Measurements from ENCODE around the gene CDYL.

The CDYL gene

DNA sequence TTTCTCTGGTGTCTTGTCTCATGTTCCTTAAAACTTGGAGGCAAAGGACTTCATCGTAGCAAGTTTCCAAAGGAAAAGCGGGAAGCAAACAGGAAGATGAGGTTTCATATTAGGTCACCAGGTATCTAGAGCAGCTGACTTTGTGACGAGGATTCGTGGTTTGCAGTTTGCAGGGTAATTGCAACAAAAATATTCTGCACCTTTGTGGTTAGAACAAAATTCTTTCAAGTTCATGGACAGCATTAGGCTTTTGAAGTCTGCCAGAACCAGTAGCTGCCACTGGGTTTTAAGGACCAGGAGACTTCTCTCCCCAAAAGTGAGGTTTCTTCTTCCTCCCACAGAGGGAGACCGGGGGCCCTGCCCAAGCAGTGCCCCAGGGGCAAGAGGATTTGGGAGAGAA lies 164.2 kb downstream of the CDYL start:
- no peak for DNase-seq

DNA sequence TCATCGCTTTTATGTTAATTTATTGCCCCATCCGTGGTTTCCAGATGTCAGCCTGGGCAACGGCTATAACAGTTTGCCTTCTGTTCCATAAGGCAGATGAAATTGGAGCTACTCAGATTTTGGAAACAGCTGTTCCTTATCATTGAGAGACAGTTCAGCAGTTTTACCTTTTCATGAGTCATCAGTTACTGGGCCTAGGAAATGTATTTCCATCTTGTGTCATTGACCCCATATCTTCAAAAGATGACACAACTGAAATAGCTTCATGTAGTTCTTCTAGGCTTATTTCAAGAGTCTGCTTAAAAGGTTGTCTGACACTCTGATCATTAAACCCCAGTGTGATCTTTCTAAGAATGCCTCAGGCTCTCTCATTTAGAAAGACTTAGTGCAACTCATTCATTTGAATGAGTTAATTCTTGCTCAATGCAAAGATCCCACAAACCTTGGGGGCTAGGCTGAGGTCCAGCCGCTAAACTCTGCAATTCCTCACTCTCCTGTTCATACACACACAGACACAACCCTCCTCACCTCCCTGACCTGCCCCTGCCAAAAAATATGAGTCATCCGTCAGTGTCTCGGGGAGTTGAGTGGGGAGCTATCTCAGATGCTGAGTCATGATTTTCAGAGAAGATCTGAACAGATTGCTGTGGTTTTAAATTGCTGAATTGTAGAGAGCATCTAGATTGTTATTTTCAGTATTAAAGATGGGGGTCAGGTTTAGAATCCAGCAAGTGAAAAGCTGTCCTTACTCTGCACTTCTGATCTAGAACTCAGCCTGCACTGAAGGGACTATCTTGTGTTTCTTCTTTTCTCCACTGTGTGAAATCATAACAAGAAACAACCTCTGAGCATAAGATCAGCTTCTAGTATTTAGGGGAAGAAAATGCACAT lies 165.8 kb downstream of the CDYL start:
- DNase-seq: peak; percentile 2

DNA sequence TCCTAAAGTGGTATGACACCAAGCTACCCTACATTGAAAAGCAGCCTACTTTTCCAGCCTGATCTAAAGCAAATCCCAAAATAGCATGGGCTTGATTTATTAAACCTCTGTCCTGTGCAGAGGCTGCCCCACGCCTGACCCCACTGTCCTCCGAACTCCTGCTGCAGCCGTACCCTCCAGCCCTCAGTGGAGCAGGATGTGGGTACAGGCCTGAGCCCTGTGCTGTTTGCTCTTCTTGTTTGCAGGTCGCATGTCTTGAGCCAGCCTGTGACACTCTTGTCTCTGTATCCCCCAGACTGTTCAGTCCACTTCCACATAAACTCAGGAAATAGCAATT lies 166.4 kb downstream of the CDYL start:
- no peak for DNase-seq

DNA sequence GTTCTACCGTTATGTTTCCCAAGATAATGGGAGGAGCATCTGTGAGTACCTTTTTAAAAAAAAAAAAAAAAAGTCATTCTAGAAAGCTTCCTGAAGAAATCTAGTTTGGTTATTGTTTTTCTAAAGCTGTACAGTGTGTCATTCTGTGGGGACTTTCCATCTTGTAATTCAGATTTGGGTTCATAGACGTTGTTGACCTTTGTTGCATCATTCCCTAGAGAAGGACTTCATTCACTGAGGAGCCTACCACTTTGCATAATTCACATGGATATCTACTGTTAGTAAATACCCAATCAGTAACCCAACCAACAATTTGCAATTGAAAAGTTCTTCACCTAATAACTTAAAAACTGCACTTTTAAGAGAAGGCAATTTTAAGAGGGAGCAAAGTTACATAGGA lies 167.5 kb downstream of the CDYL start:
- no peak for DNase-seq

DNA sequence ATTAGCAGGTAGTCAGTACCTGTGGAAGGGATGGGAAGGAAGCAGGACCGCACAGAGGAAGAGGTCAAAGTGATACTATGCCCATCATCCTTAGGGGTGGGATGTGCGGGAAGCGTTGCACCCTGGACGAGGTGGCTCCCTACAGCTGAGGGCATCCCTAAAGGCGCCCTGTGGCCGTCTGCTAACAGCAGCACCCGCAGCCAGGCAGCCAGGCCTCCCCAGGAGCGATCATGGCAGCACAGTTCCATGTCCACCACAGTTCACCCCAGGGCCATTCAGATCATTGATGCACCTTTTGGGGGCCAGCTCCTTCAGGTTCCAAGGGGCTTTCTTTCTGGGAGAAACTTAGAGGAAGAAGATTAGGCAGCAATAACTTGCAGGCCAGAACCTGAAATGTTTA lies 168.1 kb downstream of the CDYL start:
- DNase-seq: no peak

DNA sequence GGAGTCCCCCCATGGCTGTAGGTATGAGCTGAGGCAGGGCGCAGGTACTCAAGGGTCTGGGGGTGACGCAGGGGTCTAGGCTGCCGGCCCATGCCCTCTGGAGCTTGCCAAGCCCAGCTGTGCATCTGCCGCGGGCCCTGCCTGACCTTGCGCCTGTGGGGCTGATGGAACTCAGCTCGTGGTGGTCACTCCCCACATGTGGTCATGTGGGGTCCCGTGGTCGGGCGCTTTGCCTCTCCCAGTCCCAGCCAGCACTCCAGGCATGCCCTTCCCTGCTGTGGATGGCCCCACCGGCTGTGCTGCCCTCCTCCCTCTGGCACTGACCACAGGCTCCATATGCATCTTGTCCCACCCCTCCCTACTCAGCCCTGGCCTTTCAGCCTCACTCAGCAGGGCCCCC lies 170.3 kb downstream of the CDYL start:
- no peak for DNase-seq

DNA sequence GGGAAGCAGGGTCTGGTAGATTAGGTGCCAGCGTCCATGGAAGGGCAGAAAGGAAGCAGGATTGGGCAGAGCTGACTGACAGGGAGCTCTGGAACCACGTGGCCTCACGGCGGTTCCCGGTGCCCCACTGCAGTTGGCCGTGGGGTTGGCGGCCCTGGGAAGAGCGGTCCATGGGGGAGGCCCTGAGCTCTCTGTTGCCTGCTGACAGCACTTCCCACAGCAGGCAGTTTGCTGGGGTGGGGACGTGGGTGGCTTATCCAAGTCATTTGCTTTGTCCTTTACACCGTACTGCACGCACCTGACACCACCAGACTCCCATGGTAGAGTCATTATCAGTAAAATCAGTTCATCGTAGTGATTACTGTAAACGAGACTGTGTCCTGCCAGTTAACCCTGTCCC lies 171.5 kb downstream of the CDYL start:
- no peak for DNase-seq

DNA sequence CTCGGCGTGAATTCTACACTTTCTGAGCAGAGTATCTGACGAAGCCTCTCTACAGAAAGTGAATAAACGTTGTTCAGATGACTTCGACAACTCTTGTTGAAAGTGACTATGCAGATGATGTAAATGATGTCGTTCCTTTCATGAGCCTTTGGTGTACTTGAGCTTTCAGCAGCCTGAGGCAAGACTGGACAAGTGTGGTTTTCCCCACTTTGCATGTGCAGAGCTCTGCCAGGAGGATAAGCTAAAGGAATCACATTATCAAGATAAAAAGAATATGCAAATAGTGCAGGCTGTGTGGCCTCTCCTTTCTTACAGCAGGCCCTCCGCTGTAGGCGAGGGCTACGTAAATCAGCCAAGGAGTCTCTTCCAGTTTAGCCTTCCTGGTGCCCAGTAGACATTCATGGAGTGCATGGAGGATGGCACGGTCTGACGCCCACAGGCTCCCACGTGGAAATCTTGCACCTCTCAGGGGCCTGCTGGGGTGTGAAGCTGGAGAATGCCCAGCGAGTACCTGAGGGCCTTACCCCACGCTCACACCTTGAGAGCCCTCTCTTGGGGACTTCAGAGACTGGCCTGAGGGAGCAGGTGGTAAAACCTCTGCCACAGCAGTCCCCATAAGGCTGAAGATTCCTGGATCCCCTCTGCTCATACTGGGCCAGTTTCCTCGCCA lies 172.7 kb downstream of the CDYL start:
- peak; percentile 2 for DNase-seq

DNA sequence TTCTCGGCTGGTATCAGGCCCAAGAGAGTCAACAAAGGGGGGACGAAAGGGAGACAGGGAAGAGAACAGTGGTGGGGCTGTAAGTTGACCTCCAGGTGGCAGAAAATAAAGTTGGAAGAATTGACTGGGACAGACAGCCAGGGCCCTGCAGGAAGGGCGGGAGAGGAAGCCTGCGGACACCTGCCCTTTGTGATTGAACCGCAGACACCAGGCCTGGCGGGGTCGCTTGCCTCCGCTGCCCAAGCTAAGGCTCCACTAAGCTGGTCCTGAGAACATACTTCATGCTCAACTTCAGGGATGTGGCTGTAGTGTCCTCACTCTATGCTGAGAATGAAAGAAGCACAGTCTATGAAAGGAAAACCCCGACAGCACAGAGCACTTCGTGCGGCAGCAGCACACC lies 173.9 kb downstream of the CDYL start:
- DNase-seq: no peak

DNA sequence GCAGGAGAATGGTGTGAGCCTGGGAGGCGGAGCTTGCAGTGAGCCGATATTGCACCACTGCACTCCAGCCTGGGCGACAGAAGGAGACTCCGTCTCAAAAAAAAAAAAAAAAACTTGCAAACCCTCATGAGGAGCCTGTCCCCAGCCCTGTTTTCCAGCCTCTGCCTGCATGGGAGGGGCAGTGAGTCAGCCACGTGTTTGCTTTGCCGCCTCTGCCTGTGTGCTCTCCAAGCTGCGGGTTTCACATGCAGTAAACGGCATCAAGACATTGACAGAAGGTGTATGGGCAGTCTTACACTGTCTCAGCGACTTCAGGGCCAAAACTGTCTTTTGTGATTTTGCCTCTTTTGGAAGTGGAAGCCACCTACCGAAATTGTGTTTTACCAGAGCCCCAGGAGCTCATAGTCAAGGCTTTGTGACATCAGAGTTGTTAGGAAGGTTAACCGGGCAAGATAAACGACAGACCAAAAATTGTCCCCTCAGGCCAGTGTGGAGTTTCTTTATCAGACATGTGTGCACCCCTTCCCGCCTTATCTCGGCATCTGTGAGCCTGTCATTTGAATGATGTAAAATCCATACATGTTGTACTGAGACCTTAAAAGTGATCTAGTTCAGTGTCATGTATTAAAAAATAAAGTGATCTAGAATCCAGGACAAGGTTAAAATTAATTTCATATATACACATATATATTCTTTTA lies 174.8 kb downstream of the CDYL start:
- no peak for DNase-seq

DNA sequence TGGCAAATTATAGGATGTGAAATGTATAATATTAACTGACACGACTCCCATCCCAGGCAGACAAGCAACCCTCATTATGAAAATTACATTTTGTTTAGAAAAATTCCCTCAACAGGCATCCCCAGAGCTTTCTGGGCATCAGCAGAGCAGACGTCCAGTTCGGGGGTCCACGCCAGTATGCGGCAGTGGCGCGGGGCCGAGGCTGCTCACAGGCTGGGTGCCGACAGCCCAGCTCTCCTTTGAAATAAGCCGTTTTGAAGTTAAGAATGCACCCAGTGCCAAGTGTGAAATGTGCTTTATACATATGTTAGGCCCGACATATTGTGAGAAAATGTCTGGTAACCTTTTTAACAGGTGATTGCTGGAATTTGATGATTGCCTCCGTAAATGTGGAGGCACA lies 177.2 kb downstream of the CDYL start:
- no peak for DNase-seq

DNA sequence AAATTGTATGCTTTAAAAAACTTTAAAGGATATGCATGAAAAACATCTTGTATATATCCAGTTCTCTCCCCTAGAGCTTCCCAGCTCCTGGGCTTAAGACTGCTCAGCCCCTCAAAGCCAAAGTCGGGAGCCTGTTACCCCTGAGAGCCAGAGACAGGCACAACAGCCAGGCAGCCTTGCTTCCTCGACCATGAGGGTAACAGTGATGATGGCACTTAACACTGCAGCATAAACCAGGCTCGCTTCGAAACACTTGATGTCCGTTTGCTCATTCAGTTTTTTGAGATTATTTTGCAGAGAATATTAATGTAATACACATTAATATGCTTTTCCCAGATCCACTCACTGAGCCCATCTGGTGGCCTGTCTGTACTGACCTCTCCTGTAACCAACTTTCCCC lies 180.4 kb downstream of the CDYL start:
- no peak for DNase-seq

DNA sequence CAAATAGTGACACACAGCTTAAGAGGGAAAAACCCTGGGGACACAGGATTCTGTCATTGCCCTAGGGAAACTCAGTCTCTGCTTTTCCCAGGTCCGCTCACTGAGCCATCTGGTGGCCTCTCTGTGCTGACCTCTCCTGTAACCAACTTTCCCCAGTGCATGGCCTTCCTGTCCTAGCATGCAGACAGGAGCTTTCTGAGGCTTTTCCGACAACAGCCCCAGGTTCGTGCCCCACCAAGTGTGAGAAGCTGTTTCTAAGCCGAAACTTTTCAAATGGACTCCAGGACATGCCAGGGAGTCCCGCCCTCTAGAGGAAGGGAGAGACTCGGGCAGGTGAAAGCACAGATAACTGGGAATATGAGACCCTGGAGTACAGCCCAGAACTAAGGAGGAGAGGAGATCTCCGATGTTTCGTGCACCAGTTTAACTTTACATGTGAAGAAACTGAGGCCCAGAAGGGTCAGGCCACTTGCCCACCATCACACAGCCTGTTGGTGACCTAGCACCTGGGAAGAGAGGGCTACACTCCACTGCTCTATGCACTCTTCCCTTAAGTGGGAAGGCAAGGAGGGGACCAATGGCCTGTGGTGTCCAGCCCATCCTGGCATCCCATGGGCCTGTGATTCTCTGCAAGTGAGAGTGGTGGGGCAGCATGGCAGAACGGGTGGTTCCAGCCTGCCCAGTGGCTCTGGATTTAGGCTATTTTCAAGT lies 181.5 kb downstream of the CDYL start:
- no peak for DNase-seq

DNA sequence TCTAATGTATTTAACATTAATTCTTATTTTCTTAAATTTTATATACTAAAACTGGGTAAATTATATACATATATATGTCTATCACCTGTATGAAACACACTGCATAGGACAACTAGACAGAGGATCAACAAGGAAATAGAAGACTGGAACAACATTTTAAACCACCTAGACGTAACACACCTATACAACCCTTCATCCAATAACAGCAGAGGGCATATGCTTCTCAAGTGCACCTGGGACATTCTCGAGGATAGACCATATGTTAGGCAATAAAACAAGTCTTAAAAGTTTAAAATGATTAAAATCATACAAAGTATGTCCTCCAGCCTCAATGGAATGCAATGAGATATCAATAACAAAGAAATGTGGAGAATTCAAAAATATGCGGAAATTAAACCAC lies 182.4 kb downstream of the CDYL start:
- DNase-seq: no peak

DNA sequence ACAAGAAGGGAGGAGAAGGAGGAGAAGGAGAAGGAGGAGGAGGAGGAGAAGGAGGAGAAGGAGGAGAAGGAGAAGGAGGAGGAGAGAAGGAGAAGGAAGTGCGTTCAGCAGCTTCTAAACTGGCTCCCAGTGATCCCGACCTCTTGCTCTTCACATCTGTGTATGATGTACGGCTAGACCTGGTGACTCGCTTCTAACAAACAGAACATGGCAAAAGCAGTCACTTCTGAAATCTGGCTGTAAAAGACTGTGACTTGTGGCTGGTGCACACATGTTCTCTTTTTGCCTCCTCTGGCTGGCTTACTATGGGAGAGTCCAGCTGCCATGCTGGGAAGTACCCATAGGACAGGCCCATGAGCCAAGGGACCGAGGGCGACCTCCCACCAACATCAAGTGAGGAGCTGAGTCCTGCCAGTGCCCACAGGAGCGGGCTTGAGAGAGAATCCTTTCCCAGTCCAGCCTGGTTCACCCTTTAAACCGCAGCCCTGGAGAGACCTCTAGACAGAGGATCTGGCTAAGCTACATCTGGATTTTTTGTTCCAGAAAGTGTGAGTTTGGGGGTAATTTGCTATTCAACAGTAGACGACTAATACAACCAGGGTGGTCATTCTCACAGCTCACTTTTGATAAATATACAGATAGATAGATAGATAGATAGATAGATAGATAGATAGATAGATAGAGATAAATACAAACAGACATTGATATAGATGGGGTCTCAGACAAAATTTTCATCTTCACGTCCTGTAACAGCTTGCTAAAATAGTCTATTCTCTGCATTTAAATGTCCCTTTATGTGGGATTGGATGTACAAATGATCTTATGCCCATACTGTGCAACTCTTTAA lies 185.3 kb downstream of the CDYL start:
- DNase-seq: no peak

DNA sequence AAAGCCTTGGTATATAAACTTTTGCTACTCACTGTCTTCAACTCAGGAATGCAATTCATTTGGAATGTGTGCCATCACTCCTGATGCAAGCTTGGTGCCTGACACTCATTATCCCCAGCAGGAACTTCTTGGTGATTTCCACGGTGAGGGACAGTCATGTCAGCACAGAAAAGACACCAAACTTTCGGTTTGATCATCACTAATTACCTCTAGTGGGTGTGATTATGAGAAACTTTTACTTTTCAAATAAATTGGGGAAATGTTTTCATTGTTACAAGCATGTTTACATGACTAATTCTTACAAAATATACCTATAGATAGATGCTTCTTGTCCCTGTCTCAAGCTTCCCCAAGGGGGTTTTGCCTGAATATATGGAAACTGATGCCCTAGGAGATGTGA lies 186.7 kb downstream of the CDYL start:
- no peak for DNase-seq

DNA sequence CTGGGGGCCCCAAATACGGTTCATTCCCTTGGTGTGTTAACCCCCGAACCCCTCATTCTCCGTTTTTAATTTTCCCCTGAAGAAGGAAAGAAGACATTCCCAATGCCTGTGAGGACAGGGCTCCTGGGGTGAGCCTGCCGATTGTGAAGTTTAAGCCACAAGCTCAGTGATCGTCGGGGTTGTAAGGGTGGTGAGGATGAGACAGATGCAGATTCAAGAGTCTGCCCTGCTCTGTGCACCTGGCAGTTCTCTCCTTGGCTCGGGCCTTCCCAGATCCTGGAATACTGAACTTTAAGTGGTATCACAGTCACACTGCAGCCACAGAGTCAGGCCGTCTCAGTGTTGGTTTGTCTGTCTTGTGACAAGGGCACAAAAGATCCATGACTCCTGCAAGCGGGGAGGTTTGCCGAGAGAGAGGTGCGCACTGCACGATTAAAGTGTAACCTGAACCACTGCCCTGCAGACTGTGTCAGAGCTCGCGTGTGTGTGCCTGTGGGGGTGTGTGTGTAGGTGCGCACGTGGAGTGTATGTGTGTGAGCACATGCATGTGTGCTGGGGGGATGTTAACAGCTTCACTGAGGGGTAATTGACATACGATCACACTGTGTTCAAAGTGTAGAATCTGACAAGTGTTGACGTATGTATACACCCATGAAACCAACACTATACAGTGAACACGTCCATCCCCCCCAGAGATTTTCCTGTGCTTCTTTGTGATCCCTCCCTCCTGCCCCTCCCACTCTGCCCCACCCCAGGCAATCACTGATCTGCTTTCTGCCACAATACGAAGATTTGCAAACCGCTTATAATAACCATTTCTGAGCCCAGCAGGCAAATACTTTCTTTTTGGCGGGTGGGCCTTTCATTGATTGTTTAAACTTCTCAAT lies 188.7 kb downstream of the CDYL start:
- DNase-seq: no peak

DNA sequence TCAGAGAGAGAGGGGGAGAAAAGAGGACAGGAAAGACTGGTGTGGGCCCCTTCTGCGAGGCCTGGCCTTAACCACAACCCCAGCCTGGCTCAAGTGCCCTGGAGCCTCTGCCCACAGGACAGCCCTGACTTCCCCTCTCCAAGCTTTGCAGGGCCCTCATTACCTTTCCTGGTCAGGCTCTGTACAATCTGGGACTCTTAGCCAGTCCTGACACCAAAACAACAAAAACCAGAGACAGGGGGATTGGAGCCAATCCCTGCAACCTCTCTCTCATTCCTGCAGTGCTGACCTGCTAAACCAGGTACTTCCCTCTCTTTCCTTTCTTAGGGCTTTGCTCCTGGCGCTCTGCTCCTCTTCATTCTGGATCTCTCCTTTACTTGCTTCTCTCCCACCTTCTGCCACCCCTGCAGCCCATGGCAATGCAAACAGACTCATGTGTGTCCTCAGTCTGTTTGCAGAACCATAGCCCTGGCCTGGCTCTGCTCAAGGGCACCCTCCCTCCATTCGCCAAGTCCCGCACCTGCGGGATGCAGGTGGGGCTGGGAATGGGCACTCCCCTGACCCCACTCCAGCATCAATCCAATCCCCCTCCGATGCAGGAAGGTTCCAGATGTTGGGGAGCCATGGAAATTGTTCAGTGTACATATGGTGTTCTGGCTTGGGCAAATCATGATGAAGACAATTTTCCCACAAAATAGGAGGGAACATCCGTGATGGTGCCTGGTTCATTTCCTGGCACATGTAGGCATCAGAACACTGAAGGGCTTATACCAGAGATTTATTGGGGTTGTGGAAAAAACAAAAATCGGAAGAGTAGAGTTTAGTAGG lies 189.6 kb downstream of the CDYL start:
- no peak for DNase-seq

DNA sequence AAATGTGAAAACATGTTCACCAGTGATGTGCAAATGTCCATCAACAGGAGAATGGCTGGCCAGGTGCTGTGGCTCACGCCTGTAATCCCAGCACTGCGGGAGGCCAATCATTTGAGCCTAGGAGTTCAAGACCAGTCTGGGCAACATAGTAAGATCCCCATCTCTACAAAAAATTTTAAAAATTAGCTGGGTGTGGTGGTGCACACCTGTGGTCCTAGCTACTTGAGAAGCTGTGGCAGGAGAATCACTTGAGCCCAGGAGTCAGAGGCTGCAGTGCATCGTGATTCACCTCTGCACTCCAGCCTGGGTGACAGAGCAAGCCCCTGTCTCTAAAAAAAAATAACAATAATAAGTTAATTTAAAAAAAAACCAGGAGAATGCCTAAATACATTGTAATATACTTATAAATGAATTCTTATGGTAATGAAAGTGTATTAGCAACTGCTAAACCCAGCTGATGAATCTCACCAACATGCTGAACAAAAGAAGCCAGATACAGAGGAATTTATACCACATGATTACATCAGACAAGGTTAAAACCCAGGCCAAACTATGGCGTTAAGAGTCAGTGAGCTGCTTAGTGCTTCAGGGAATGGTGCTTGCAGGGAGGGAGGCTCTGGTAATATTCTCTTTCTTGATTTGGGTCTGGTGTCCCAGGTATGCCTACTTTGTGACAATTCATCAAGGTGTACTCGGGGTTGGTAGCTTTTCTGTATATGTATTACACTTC lies 191.3 kb downstream of the CDYL start:
- DNase-seq: no peak
